Endodermal cell (in vitro differentiated cells): Measurements from ENCODE around the gene VAV2. TPM values are rescaled to one million over a fixed set of nuclear protein-coding genes. Genes with fewer than 3 reads are reported as not detected.

Experiments used
- DNase-seq: peaks from one replicate; pipeline ENCODE4 v3.0.0-alpha.2; 2017
- H3K27ac ChIP-seq: 2 replicates; pipeline ENCODE4 v1.5.1; 2013; ENCODE audit warnings: mild to moderate bottlenecking, low read depth, low read length, moderate library complexity
- H3K27me3 ChIP-seq: 2 replicates; pipeline ENCODE4 v1.6.1; 2013; ENCODE audit warnings: mild to moderate bottlenecking, low read length, moderate library complexity; ENCODE audit not compliant: insufficient read depth, control insufficient read depth, poor library complexity, severe bottlenecking
- H3K36me3 ChIP-seq: 2 replicates; pipeline ENCODE4 v1.7.0; 2013; ENCODE audit warnings: mild to moderate bottlenecking, low read length, moderate library complexity; ENCODE audit not compliant: control insufficient read depth, insufficient read depth
- H3K4me1 ChIP-seq: one replicate; pipeline ENCODE4 v1.7.0; 2013; ENCODE audit warnings: low read length; ENCODE audit not compliant: control insufficient read depth, insufficient read depth
- H3K4me3 ChIP-seq: 2 replicates; pipeline ENCODE4 v1.5.1; 2013; ENCODE audit warnings: mild to moderate bottlenecking, low read length, moderate library complexity
- H3K9ac ChIP-seq: 2 replicates; pipeline ENCODE4 v1.6.1; 2013; ENCODE audit warnings: mild to moderate bottlenecking, low read length, moderate library complexity; ENCODE audit not compliant: poor library complexity, severe bottlenecking; ENCODE audit errors: extremely low read depth
- H3K9me3 ChIP-seq: 2 replicates; pipeline ENCODE4 v1.6.1; 2013; ENCODE audit warnings: mild to moderate bottlenecking, low read length, moderate library complexity; ENCODE audit not compliant: control insufficient read depth
- H3K27ac Mint-ChIP-seq: 2 replicates; pipeline ENCODE4 v1.8.0; 2020; ENCODE audit warnings: mixed read lengths
- H3K27me3 Mint-ChIP-seq: 2 replicates; pipeline ENCODE4 v1.8.0; 2021; ENCODE audit warnings: mild to moderate bottlenecking, mixed read lengths; ENCODE audit not compliant: insufficient read depth
- H3K36me3 Mint-ChIP-seq: 2 replicates; pipeline ENCODE4 v1.8.0; 2020; ENCODE audit warnings: low read depth, mixed read lengths
- H3K4me1 Mint-ChIP-seq: 2 replicates; pipeline ENCODE4 v1.8.0; 2020; ENCODE audit warnings: mixed read lengths
- H3K4me3 Mint-ChIP-seq: 2 replicates; pipeline ENCODE4 v1.8.0; 2020; ENCODE audit warnings: mild to moderate bottlenecking, moderate library complexity, mixed read lengths
- H3K9me3 Mint-ChIP-seq: 2 replicates; pipeline ENCODE4 v1.8.0; 2020; ENCODE audit warnings: mild to moderate bottlenecking, mixed read lengths
- CTCF ChIP-seq: fragments of 200-600 bp; sonication (generic); conservative IDR thresholded peaks from 2 replicates; pipeline ENCODE4 v1.5.0; 2021; ENCODE audit warnings: antibody characterized with exemption, mild to moderate bottlenecking
- WGBS, 2 experiments: methylation state at CpG; one replicate each; pipeline versions ENCODE4 v1.1.5 to v1.1.7; 2013; ENCODE audit warnings: missing lambda C conversion rate in 2 of 2, mixed read lengths in 1 of 2; ENCODE audit not compliant: insufficient coverage in 1 of 2, insufficient read length in 1 of 2; 5-methylcytosine and 5-hydroxymethylcytosine counted together
- total RNA-seq, 2 donors: library from RNA; stranded (reverse); fragmentation: NEBNext Ultra II Directional in 1 of 2; extraction: Animal tissue kit (Norgen Biotek cat#: 25700) in 1 of 2; gene quantifications; 2 replicates in 1 of 2; 3 replicates in 1 of 2; pipeline ENCODE4 v1.2.1, GENCODE V29; 2021

Gene VAV2
- total RNA-seq, 2 donors from 2014 or later: 29.8 to 35.9 TPM

DNA sequence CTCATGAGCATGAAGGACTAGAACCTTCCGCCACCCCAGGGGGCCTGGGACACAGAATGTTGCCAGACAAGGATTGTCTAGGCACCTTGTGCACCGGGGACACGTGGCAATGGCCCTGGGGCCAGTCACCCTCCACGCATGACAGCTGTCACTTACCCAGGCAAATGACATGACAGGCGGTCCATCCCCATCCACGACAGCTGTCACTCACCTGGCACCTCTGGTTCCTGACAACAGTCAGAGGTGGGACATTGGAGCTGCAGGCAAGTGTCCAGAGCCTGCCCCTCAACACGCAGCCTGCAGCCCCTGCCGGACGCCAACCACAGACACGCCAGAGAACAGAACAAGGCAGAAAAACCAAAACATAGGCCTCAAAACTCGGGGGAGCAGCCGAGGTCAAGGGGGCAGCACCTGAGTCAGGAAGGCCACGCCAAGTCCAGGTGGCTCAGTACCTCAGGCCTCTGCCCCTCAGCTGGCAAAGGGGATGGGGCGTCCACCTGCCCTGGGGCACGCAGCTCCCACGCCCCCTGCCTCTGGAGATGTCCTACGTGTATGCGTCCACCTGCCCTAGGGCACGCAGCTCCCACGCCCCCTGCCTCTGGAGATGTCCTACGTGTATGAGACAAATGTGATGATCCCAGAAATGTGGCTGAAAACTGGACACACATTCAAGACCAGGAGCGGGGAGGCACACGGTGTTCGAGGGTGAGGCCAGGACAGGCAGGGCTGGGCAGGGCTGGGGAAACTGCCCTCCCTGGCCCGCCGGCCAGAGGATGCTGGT, 14.5 kb downstream of the VAV2 start:
- no peaks in the 10 kb centered on the region for H3K9me3 ChIP-seq
- H3K27me3 ChIP-seq: no peaks in the 10 kb centered on the region
- WGBS, 2 experiments: 93 to 96% methylated on average over 21 to 26 of the region's 26 CpGs
- no peak overlapping the region for H3K27ac Mint-ChIP-seq
- no peak for TF ChIP-seq CTCF
- no peaks in the 10 kb centered on the region for H3K9me3 Mint-ChIP-seq
- H3K27ac ChIP-seq: no peak overlapping the region
- H3K4me1 ChIP-seq: no peaks in the 10 kb centered on the region
- no peaks in the 10 kb centered on the region for H3K36me3 Mint-ChIP-seq
- no peaks in the 10 kb centered on the region for H3K27me3 Mint-ChIP-seq
- H3K4me3 ChIP-seq: no peak overlapping the region
- DNase-seq: no peak
- no peaks in the 10 kb centered on the region for H3K36me3 ChIP-seq
- no peak overlapping the region for H3K9ac ChIP-seq
- peaks cover 13% of the 10 kb centered on the region for H3K4me1 Mint-ChIP-seq
- no peak overlapping the region for H3K4me3 Mint-ChIP-seq

DNA sequence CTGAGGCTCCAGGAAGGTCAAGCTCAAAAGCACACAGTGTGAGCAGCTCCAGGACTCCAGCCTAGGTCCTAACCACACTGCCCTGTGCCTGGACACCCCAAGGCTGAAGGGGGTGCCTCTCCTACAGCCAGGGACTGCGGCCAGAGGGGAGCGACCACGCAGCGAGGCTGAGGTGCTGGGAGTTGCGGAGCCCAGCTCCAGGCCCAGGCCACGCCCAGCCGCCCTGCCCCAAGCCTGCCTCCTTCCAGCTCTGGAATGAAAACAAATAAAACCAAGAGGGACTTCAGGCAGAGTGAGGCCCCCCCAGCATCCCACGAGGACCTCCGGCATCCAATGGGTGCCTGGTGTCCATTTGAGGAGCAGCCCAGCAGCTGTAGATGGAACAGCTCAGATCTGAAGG, 15.2 kb downstream of the VAV2 start:
- Mint-ChIP-seq H3K27ac (no peak overlapping the region), H3K27me3 (no peaks in the 10 kb centered on the region), H3K36me3 (no peaks in the 10 kb centered on the region), H3K9me3 (no peaks in the 10 kb centered on the region), H3K4me3 (no peak overlapping the region), H3K4me1 (peaks cover 15% of the 10 kb centered on the region)
- Histone ChIP-seq H3K36me3 (no peaks in the 10 kb centered on the region), H3K4me1 (no peaks in the 10 kb centered on the region), H3K9ac (no peak overlapping the region), H3K4me3 (no peak overlapping the region), H3K27me3 (no peaks in the 10 kb centered on the region), H3K27ac (no peak overlapping the region), H3K9me3 (no peaks in the 10 kb centered on the region)
- DNase-seq: no peak
- no peak for TF ChIP-seq CTCF
- WGBS, 2 experiments: 90 to 92% methylated on average over 3 to 9 of the region's 9 CpGs

DNA sequence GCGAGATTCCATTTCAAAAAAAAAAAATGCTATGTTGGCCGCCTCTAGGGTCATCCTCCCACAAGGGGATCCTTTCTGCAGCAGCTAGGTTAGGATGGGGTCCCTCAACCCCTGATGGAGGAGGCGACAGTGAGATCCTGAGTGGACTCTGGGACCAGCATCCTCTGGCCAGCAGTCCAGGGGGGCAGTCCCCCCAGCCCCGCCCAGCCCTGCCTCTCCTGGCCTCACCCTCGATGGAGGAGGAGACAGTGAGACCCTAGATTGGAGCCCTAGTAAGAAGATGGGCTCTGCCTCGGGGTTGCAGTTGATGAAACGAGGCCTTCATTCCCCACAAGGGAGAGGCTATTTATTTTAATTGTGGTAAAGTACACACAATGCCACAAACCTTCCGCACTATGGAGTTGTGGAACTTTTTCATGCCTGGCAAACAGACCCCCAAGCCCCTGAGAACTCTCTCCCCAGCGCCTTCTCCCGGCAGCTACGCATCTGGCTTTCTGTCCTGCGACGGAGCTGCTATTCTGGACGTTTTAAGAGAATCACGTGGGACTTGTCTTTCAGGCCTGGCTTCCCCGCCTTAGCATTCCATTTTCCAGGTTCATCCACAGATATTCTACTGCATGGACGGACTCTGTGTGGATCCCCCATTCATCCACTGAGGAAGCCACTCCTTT, 15.8 kb downstream of the VAV2 start:
- 94 to 98% methylated on average over 11 to 17 of the region's 17 CpGs for WGBS, 2 experiments
- no peaks in the 10 kb centered on the region for H3K4me1 ChIP-seq

More for the DNA sequence above, 15.8 kb downstream of the VAV2 start:
- peaks cover 15% of the 10 kb centered on the region for H3K4me1 Mint-ChIP-seq
- Histone ChIP-seq H3K27me3 (no peaks in the 10 kb centered on the region), H3K9me3 (no peaks in the 10 kb centered on the region), H3K27ac (no peak overlapping the region), H3K4me3 (no peak overlapping the region), H3K9ac (no peak overlapping the region), H3K36me3 (no peaks in the 10 kb centered on the region)
- H3K27ac Mint-ChIP-seq: no peak overlapping the region
- no peaks in the 10 kb centered on the region for H3K27me3 Mint-ChIP-seq
- TF ChIP-seq CTCF: no peak
- H3K36me3 Mint-ChIP-seq: no peaks in the 10 kb centered on the region
- H3K9me3 Mint-ChIP-seq: no peaks in the 10 kb centered on the region
- DNase-seq: no peak
- no peak overlapping the region for H3K4me3 Mint-ChIP-seq
